HepG2 (cell line): ENCODE results near the gene TMEM198. TPM values are rescaled to one million over a fixed set of nuclear protein-coding genes. Genes with fewer than 3 reads are reported as not detected.

Experiments
- ETV6 ChIP-seq: sonication (generic); formaldehyde crosslinking; conservative IDR thresholded peaks from 2 replicates; pipeline ENCODE4 v1.4.0; 2020; ENCODE audit warnings: missing genetic modification reagents
- FIP1L1 ChIP-seq: fragments of 200-400 bp; formaldehyde crosslinking; IDR thresholded peaks from 2 replicates; pipeline ENCODE4 v1.6.1; 2018; ENCODE audit warnings: low read depth, mild to moderate bottlenecking, low read length, moderate library complexity, borderline replicate concordance; ENCODE audit not compliant: insufficient read depth
- FOXM1 ChIP-seq: sonication (generic); formaldehyde crosslinking; IDR thresholded peaks from 2 replicates; pipeline ENCODE4 v1.5.0; 2020; ENCODE audit warnings: missing genetic modification reagents
- KLF15 ChIP-seq: sonication (generic); formaldehyde crosslinking; IDR thresholded peaks from 2 replicates; pipeline ENCODE4 v1.8.1; 2023; ENCODE audit warnings: borderline replicate concordance, mild to moderate bottlenecking, inconsistent platforms, missing genetic modification reagents, mixed read lengths
- MXD4 ChIP-seq: IDR thresholded peaks from 2 replicates; pipeline ENCODE4 v1.6.1; 2016; ENCODE audit warnings: mild to moderate bottlenecking, missing biosample characterization, missing genetic modification reagents
- MXI1 ChIP-seq: IDR thresholded peaks from 3 replicates; pipeline ENCODE4 v1.6.1; 2012; ENCODE audit warnings: low read depth, low read length, inconsistent platforms, borderline replicate concordance
- NFKBIZ ChIP-seq: IDR thresholded peaks from 2 replicates; pipeline ENCODE4 v1.6.1; 2018; ENCODE audit warnings: missing genetic modification reagents, missing compliant biosample characterization
- NPAS2 ChIP-seq: sonication (generic); formaldehyde crosslinking; IDR thresholded peaks from 2 replicates; pipeline ENCODE4 v1.8.0; 2022; ENCODE audit warnings: mild to moderate bottlenecking, missing genetic modification reagents, borderline replicate concordance
- POLR2A ChIP-seq, 2 experiments: IDR thresholded peaks; 2 replicates each; pipeline ENCODE4 v1.6.1; 2011; ENCODE audit warnings: low read depth in 2 of 2, low read length in 2 of 2, mild to moderate bottlenecking in 1 of 2, moderate library complexity in 1 of 2; ENCODE audit not compliant: insufficient read depth in 1 of 2
- RFXAP ChIP-seq: sonication (generic); formaldehyde crosslinking; IDR thresholded peaks from 2 replicates; pipeline ENCODE4 v1.4.0; 2020; ENCODE audit warnings: missing genetic modification reagents, borderline replicate concordance
- SOX13 ChIP-seq, 3 experiments: fragments of 450-650 bp in 1 of 3; sonication (generic) in 1 of 3; formaldehyde crosslinking in 1 of 3; IDR thresholded peaks in 2 of 3; conservative IDR thresholded peaks in 1 of 3; 2 replicates each; pipeline versions ENCODE4 v1.5.0 to v1.6.1; 2016 to 2020; ENCODE audit warnings: antibody characterized with exemption in 1 of 3, mild to moderate bottlenecking in 1 of 3, missing compliant biosample characterization in 1 of 3, missing genetic modification reagents in 1 of 3, moderate library complexity in 1 of 3
- THAP7 ChIP-seq: sonication (generic); formaldehyde crosslinking; IDR thresholded peaks from 2 replicates; pipeline ENCODE4 v1.8.1; 2023; ENCODE audit warnings: mild to moderate bottlenecking, missing genetic modification reagents
- TOPORS ChIP-seq: sonication (generic); formaldehyde crosslinking; IDR thresholded peaks from 2 replicates; pipeline ENCODE4 v1.8.0; 2023; ENCODE audit warnings: mild to moderate bottlenecking, missing genetic modification reagents
- ZMYM3 ChIP-seq: sonication (generic); formaldehyde crosslinking; IDR thresholded peaks from 2 replicates; pipeline ENCODE4 v1.5.1; 2020; ENCODE audit warnings: mild to moderate bottlenecking, missing genetic modification reagents
- ZNF180 ChIP-seq: sonication (generic); formaldehyde crosslinking; IDR thresholded peaks from 2 replicates; pipeline ENCODE4 v1.4.0; 2020; ENCODE audit warnings: low read depth, missing genetic modification reagents, borderline replicate concordance
- ZNF275 ChIP-seq: sonication (generic); formaldehyde crosslinking; IDR thresholded peaks from 2 replicates; pipeline ENCODE4 v1.8.0; 2022; ENCODE audit warnings: missing genetic modification reagents, mild to moderate bottlenecking, inconsistent platforms, borderline replicate concordance
- ZNF296 ChIP-seq: sonication (generic); formaldehyde crosslinking; conservative IDR thresholded peaks from 2 replicates; pipeline ENCODE4 v1.5.0; 2020; ENCODE audit warnings: mild to moderate bottlenecking, missing genetic modification reagents
- ZNF709 ChIP-seq: sonication (generic); formaldehyde crosslinking; IDR thresholded peaks from 2 replicates; pipeline ENCODE4 v1.5.0; 2020; ENCODE audit warnings: mild to moderate bottlenecking, missing genetic modification reagents
- ZNF782 ChIP-seq: sonication (generic); formaldehyde crosslinking; IDR thresholded peaks from 2 replicates; pipeline ENCODE4 v1.4.0; 2020; ENCODE audit warnings: missing genetic modification reagents, mild to moderate bottlenecking, borderline replicate concordance
- ZNF792 ChIP-seq: IDR thresholded peaks from 2 replicates; pipeline ENCODE4 v1.6.1; 2016
- ZNF878 ChIP-seq: sonication (generic); formaldehyde crosslinking; IDR thresholded peaks from 2 replicates; pipeline ENCODE4 v1.8.1; 2023; ENCODE audit warnings: mild to moderate bottlenecking, missing genetic modification reagents, moderate library complexity
- ZNF879 ChIP-seq: sonication (generic); formaldehyde crosslinking; IDR thresholded peaks from 2 replicates; pipeline ENCODE4 v1.8.1; 2023; ENCODE audit warnings: missing genetic modification reagents
- polyA plus RNA-seq, 8 experiments: library from polyadenylated mRNA; depleted of rRNA in 3 of 8; stranded (reverse) in 7 of 8; unstranded in 1 of 8; fragments of >200 nt; fragmentation: Illumina TruSeq in 4 of 8; extraction: Trizol in 4 of 8; gene quantifications; 2 replicates each; pipeline versions ENCODE4 v1.2.1 to v1.2.3, GENCODE V29; 2011 to 2016; ENCODE audit warnings: low read depth in 4 of 8, missing spikeins in 1 of 8, mixed read lengths in 1 of 8; ENCODE audit not compliant: insufficient read depth in 1 of 8
- total RNA-seq, 5 experiments: library from RNA; depleted of rRNA; stranded (reverse); fragments of >200 nt; fragmentation: Illumina TruSeq; extraction: Trizol; gene quantifications; 2 replicates each; pipeline ENCODE4 v1.2.3, GENCODE V29; 2016; ENCODE audit warnings: low read depth in 1 of 5
- TF ChIP-seq, protein P1 (sequence below), 2 experiments: sonication (generic) in 1 of 2; formaldehyde crosslinking in 1 of 2; IDR thresholded peaks; 2 replicates each; pipeline versions ENCODE4 v1.4.0 to v1.6.1; 2016 to 2020; ENCODE audit warnings: borderline replicate concordance in 1 of 2, low read depth in 1 of 2, mild to moderate bottlenecking in 1 of 2, missing genetic modification reagents in 1 of 2

The TMEM198 gene
- total and polyA plus RNA-seq, 2 of the 13 experiments (the other 11 are each of a cell fraction or from before 2014, with no cell fraction given) = 17.3 to 23.5 TPM

DNA sequence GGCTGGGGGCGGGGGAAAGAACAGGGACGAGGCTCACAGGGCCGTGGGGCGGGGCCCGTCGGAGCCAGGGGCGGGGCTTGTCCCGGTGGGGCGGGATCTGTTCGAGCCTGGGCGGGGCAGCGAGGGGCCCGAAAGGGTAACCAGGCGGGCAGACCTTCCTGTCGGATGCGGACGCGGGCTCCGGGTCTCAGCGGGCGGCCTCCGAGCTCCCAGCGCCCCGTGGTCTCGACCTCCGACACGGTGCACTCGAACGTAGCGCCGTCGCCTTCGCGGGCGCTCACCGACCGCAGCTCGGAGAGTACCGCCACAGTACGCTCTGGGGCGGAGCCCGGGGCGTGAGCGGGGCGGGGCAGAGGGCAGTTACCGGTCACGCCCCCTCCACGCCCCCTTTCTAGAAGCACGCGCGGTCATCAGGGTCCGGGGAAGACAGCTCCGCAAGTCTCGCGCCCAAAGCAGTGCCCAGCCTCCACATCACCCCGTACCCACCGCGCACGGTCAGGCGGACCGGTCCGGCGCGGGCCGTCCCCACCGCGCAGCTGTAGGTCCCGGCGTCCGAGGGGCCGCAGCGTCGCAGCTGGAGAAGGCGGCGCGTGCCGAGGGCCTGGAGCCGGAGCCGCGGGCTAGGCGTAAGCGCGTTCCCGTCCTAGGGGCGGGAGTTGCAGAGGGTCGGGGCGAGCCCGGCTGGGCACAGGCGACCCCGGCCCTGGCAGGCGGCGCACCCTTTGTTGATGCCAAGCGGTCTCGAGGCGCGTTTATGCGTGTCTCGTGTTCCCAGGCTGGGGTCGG lies 8.7 kb downstream of the TMEM198 start (continued):
- TF ChIP-seq ZNF275 (CRISPR knock-in tag) = peak; percentile 43; the same call in 1 of the 2 replicates
- TF ChIP-seq ZNF782 (CRISPR knock-in tag) = peak; percentile 57
- peak; percentile 72; the same call in 1 of the 2 replicates for TF ChIP-seq RFXAP (CRISPR knock-in tag)
- TF ChIP-seq NPAS2 (CRISPR knock-in tag) = no peak
- peak; percentile 85; the same call in 1 of the 2 replicates for TF ChIP-seq ZNF296 (CRISPR knock-in tag)
- TF ChIP-seq NFKBIZ (CRISPR knock-in tag) = no peak; the same call in 1 of the 2 replicates
- peak; percentile 77 for TF ChIP-seq MXD4 (CRISPR knock-in tag)
- 0 out of 2 replicates have a peak, but pooled peaks have one; percentile 9 for TF ChIP-seq FOXM1 (CRISPR knock-in tag)
- TF ChIP-seq TOPORS (CRISPR knock-in tag) = peak; percentile 66
- TF ChIP-seq, protein P1, sequence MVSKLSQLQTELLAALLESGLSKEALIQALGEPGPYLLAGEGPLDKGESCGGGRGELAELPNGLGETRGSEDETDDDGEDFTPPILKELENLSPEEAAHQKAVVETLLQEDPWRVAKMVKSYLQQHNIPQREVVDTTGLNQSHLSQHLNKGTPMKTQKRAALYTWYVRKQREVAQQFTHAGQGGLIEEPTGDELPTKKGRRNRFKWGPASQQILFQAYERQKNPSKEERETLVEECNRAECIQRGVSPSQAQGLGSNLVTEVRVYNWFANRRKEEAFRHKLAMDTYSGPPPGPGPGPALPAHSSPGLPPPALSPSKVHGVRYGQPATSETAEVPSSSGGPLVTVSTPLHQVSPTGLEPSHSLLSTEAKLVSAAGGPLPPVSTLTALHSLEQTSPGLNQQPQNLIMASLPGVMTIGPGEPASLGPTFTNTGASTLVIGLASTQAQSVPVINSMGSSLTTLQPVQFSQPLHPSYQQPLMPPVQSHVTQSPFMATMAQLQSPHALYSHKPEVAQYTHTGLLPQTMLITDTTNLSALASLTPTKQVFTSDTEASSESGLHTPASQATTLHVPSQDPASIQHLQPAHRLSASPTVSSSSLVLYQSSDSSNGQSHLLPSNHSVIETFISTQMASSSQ (IDR thresholded peaks at IDR 0.05; ENCODE audit: low read depth) = no peak
- TF ChIP-seq, protein P1 (CRISPR knock-in tag; IDR thresholded peaks at IDR 0.05; ENCODE audit: borderline replicate concordance) = peak; percentile 22; the same call in 1 of the 2 replicates
- TF ChIP-seq MXI1 = peak; percentile 92; the same call in 2 of the 3 replicates
- TF ChIP-seq ZNF792 (CRISPR knock-in tag) = peak; percentile 39; the same call in 1 of the 2 replicates
- no peak for TF ChIP-seq ZNF180 (CRISPR knock-in tag)
- no peak for TF ChIP-seq SOX13 (IDR thresholded peaks at IDR 0.05)
- TF ChIP-seq SOX13 (CRISPR knock-in tag; conservative IDR thresholded peaks at IDR 0.05 in 1 of 2, IDR thresholded peaks at IDR 0.05 in 1 of 2) = peak in 1 of 2 experiments; percentile 19; a peak in 1 of 4 replicates
- TF ChIP-seq ZNF879 (CRISPR knock-in tag) = peak; percentile 61; the same call in 1 of the 2 replicates
- no peak for TF ChIP-seq POLR2A (IDR thresholded peaks at IDR 0.05; ENCODE audit: insufficient read depth in 1 of 2, low read depth in 2 of 2, low read length in 2 of 2)
- peak; percentile 56; the same call in 1 of the 2 replicates for TF ChIP-seq ETV6 (CRISPR knock-in tag)
- peak; percentile 26; the same call in 1 of the 2 replicates for TF ChIP-seq KLF15 (CRISPR knock-in tag)
- TF ChIP-seq THAP7 = peak; percentile 69; the same call in 1 of the 2 replicates
- TF ChIP-seq ZNF709 (CRISPR knock-in tag) = peak; percentile 88
- TF ChIP-seq ZMYM3 (CRISPR knock-in tag) = no peak
- 0 out of 2 replicates have a peak, but pooled peaks have one; percentile 56 for TF ChIP-seq FIP1L1
- TF ChIP-seq ZNF878 = no peak
